HG02759 (cell line): ENCODE measurements around the gene CLDN5.
A peak's percentile ranks its signal among the peaks of the same experiment; 100 is the strongest.

Source experiments
- ATAC-seq: cut with Tn5 transposase; IDR thresholded peaks from one replicate; pipeline ENCODE4 v1.9.1; 2021; ENCODE audit warnings: mild to moderate bottlenecking, moderate library complexity; ENCODE audit not compliant: unreplicated experiment

CLDN5 gene

GRCh38 chr22:19483481-19484244, 40.5 kb downstream of the CLDN5 start:
- ATAC-seq = no peak

GRCh38 chr22:19482297-19482696, 41.9 kb downstream of the CLDN5 start:
- ATAC-seq = no peak

- ATAC-seq = no peak
Measured at GRCh38 chr22:19480789-19481188, 43.4 kb downstream of the CLDN5 start.

- ATAC-seq = no peak
Measured at GRCh38 chr22:19480173-19480568, 44.0 kb downstream of the CLDN5 start.

GRCh38 chr22:19479355-19480172, 44.6 kb downstream of the CLDN5 start, which contains the start of gene CDC45:
Gene CDC45 (plus strand): TSS chr22:19479920. CDS start chr22:19479969, 49 bp downstream.
- peak; percentile 83 for ATAC-seq

- peak; percentile 58 for ATAC-seq
Measured at GRCh38 chr22:19478901-19479354, 45.3 kb downstream of the CLDN5 start, which contains the start of gene UFD1. Gene UFD1 (minus strand): TSS chr22:19479193. CDS start chr22:19479085, 108 bp downstream.

GRCh38 chr22:19478045-19478900, 45.9 kb downstream of the CLDN5 start:
- ATAC-seq = no peak

GRCh38 chr22:19477321-19478044, 46.7 kb downstream of the CLDN5 start:
- ATAC-seq = no peak

- no peak for ATAC-seq
Measured at GRCh38 chr22:19476023-19476422, 48.2 kb downstream of the CLDN5 start.

- no peak for ATAC-seq
Measured at GRCh38 chr22:19473578-19473977, 50.6 kb downstream of the CLDN5 start.
